ENCODE data around the gene VPREB3.

- TF ChIP-seq CTCF (IDR thresholded peaks at IDR 0.05): no peak
- no peak for TF ChIP-seq POLR2A (IDR thresholded peaks at IDR 0.05)
These were observed 35.4 kb upstream of the VPREB3 start for GRCh38 chr22:23789638-23790037.
